GM18505 (cell line): ENCODE data around the gene MDM2.
A peak's percentile ranks its signal among the peaks of the same experiment; 100 is the strongest.

Source experiments
- ATAC-seq: cut with Tn5 transposase; IDR thresholded peaks from one replicate; pipeline ENCODE4 v1.9.1; 2021; ENCODE audit not compliant: unreplicated experiment
- POLR2A ChIP-seq: IDR thresholded peaks from 4 replicates; pipeline ENCODE4 v1.6.1; 2011; ENCODE audit warnings: borderline replicate concordance; ENCODE audit not compliant: insufficient read depth, insufficient read length; ENCODE audit errors: extremely low read depth

MDM2 gene

GRCh38 chr12:68807576-68808387 lies at the start of gene MDM2:
MDM2 (plus strand) TSS chr12:68808177; CDS start chr12:68808478, 301 bp downstream.
- TF ChIP-seq POLR2A, result peak; percentile 91
- ATAC-seq, result peak; percentile 76

- no peak for TF ChIP-seq POLR2A
- no peak for ATAC-seq
Observed at GRCh38 chr12:68759852-68760251, 48.1 kb upstream of the MDM2 start.

- ATAC-seq, result no peak
- no peak for TF ChIP-seq POLR2A
Observed at GRCh38 chr12:68760806-68761441, 47.1 kb upstream of the MDM2 start.

DNA sequence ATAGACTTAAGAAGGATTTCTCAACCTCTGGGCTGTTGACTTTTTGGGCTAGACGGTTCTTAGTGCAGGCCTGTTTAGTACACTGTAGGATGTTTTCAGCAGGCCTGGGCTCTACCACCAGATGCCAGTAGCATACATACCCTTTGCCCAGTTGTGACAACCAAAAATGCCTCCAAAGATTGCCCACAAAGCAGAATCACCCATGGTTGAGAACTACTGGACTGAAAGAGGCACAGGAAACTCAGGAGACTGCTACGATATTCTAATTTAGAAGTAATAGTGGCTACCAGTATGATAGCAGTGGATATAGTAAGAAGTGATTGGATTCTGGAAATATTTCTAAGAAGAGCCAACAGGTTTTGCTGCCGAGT lies 46.5 kb upstream of the MDM2 start:
- TF ChIP-seq POLR2A, result no peak
- ATAC-seq, result no peak

- ATAC-seq, result no peak
- TF ChIP-seq POLR2A, result no peak
Observed at GRCh38 chr12:68761901-68762630, 45.9 kb upstream of the MDM2 start.

- no peak for ATAC-seq
- no peak for TF ChIP-seq POLR2A
Observed at GRCh38 chr12:68762691-68763090, 45.3 kb upstream of the MDM2 start.

DNA sequence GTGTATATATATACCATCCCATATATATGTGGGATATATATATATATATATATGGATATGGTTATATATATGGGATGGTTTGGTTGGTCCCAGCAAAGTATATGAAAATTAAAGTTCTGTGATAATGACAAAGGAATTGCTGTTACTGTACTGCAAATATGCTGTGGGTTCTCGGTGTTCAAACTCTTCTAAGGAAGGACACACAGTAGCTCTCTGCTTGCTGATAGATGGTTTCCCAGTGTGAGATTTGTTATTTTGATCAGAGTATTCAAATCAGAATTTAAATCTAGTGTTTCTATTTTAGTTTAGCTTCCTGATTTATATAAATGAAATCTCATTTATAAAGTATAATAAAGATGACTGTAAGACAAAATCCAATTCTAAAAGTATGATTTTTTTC lies 42.3 kb upstream of the MDM2 start:
- TF ChIP-seq POLR2A, result no peak
- no peak for ATAC-seq

DNA sequence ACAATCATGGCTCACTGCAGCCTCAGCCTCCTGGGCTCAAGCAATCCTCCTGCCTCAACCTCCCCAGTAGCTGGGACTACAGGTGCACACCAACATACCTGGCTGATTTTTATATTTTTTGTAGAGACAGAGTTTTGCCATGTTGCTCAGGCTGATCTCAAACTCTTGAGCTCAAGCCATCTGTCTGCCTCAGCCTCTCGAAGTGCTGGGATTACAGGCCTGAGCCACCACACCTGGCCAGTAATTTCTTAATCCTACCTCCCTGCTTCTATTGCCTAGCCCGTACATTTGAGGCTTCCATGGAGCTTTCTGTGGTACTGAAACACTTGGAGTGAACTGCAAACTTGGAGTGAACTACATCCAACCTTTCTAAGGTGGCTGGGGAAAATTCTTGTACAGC lies 41.3 kb upstream of the MDM2 start:
- no peak for TF ChIP-seq POLR2A
- no peak for ATAC-seq

GRCh38 chr12:68767191-68767590 lies 40.8 kb upstream of the MDM2 start:
- no peak for ATAC-seq
- no peak for TF ChIP-seq POLR2A

- ATAC-seq, result no peak
- TF ChIP-seq POLR2A, result no peak
Observed at GRCh38 chr12:68768431-68768939, 39.5 kb upstream of the MDM2 start.

DNA sequence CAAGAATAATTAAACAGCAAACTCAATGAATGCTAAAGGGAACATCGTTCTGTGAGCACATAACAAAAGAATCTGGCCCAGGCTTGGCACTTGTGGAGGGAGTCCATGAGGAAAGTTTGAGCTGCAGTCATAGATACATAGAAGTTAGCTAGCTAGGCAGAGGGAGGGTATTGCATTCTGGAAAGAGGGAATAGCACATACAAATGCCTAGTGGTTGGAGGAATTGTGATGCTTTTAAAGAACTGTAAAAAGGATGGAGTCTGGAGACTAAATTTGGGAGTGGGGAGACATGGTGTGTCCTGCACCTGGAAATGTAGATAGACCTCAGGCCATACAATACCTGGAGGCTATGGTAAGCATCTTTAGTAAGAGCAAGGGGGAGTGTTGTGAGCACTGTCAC lies 38.0 kb upstream of the MDM2 start:
- no peak for ATAC-seq
- no peak for TF ChIP-seq POLR2A

DNA sequence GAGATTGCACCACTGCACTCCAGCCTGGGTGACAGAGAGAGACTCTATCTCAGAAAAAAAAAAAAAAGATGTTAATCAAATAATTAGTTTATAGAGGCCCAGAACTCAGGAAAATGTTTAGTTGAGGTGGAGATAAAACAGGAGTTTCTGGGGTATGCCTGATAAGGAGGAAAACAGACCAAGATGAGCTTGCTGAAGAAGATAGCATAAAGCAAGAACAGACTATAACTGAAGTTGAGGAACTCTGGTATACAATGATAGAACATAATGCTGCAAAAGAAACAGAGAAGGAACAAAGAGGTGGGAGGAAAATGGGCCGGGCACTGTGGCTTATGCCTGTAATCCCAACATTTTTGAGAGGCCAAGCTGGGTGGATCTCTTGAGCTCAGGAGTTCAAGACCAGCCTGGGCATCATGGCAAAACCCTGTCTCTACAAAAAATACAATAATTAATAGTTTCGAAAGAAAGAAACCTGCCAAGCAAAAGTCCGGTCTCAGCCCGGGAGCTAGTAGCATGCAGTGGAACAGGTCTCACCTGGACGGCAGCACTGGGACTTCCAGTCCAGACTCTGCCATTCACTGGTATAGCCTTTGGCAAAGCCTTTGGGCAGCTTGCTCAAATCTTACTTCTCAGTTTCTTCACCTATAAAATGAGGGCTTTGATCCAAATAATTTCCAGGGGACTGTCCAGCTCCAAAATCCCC lies 36.6 kb upstream of the MDM2 start:
- no peak for ATAC-seq
- TF ChIP-seq POLR2A, result no peak

DNA sequence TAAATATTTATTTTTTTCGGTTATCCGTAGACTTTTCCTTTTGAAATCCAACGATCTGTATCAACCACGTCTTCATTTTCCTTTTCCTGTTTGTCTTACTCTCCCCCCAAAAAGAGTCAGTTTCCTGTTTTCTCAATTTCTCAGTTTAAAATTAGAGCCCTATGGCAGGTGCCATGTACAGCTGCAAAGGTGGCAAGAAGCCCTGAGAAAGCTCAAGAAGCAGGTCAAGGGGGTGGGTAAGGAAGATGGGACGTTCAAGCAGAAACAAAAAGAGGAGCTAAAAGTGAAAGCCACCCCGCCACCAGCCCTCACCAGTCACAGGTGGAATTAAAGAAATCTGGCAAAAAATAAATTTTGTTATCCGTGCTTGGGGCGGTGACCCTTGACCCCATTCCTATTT lies 35.3 kb upstream of the MDM2 start:
- ATAC-seq, result no peak

DNA sequence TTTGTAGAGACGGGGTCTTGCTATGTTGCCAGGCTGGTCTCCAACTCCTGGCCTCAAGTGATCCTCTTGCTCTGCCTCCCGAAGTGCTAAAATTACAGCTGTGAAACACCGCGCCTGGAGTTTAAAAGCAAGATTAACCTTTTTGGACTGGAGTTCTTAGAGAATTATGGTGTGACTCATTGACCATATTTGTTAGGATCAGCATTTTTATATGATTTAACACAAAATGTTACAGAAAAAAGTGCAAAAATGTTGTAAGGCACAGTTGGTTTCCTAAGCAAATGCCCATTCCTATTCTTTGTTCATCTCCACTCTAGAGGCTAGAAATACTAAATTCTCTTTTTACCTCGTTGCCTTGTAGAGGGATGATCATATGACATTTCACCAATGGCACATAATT lies 34.4 kb upstream of the MDM2 start:
- TF ChIP-seq POLR2A, result no peak

More for the DNA sequence above, 35.3 kb upstream of the MDM2 start:
- no peak for TF ChIP-seq POLR2A

GRCh38 chr12:68775121-68775630 lies 32.8 kb upstream of the MDM2 start:
- no peak for ATAC-seq

More for the DNA sequence above, 34.4 kb upstream of the MDM2 start:
- no peak for ATAC-seq

More at GRCh38 chr12:68775121-68775630, 32.8 kb upstream of the MDM2 start:
- no peak for TF ChIP-seq POLR2A
